ENCODE results near the gene CAPN11.

The CAPN11 gene

DNA sequence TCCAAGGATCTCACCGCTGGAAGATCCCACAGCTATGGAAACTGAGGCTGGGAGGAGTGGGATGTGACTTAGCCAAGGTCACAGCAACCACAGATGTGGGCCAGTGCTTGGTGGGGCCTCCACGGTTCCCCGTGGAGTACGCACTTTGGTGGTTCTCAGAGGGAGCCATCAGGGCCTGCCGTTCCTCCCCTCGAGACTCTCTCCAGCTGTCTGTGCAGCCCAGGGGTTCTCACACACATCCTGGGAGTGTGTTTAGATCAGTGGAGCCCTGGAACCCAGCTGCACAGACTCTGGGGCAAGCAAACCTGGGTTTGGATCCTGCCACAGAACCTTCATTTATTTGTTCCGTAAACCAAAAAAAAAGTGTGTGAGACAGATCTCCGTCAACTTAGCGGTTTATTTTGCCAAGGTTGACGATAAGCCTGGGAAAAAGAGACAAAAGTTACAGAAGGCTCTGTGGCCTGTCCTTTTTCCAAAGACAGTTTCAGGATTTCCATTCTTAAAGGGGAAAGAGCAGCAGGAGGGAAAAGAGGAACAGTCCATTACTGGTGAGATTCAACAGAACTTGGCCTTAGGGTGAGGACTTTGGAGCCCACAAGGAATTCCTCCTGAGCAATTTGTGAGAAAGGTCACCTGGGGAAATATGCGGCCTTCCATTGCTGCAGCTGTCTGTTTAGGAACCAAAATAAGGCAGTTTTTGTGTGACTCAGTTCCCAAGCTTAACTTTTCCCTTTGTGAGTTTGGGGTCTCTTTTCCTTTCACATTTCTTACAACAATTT, 44.5 kb downstream of the CAPN11 start:
- DNase-seq (ENCODE audit: low read depth in 2 of 3, low spot score in 2 of 3) = no peak

DNA sequence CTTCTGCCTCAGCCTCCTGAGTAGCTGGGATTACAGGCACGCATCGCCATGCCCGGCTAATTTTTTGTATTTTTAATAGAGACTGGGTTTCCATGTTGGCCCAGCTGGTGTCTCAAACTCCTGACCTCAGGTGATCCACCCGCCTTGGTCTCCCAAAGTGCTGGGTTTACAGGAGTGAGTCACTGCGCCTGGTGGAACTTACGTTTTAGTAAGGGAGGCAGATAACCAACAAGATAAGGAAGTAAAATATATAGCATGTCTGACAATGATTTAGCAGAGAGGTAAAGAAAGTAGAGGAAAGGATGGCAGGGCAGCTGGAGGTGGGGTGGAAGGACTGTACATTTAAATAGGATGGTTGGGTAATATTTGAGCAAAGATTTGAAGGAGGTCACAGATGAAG, 45.3 kb downstream of the CAPN11 start:
- no peak for DNase-seq (ENCODE audit: low read depth in 2 of 3, low spot score in 2 of 3)

DNA sequence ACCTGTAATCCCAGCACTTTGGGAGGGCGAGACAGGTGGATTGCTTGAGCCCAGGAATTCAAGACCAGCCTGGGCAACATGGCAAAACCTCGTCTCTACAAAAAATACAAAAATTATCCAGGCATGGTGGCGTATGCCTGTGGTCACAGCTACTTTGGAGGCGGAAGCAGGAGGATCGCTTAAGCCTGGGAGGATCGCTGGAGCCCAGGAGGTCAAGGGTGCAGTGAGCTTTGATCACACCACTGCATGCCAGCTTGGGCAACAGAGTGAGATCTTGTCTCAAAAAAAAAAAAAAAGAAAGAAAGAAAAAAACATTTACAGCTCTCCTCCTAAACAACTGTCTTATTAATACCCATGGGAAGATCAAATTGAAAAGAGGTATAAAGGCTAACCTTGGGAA, 49.3 kb downstream of the CAPN11 start:
- no peak for DNase-seq (ENCODE audit: low read depth in 2 of 3, low spot score in 2 of 3)

DNA sequence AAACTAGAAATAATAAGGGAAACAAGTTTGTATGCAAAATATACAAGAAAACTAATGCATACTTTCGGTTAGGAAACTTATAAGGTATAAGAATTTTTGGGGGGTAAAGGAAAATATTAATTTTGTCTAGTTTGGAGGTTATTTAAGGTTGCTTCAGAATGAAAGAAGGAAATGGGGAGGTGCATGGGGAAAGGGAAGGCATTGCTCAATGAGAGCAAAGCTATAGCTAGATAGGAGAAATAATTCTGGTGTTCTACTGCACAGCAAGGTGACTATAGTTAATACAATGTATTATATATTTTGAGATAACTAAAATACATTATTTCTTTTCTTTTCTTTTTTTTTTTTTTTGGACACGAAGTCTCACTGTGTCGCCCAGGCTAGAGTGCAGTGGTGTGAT, 52.7 kb downstream of the CAPN11 start:
- no peak for DNase-seq (ENCODE audit: low read depth in 2 of 3, low spot score in 2 of 3)

DNA sequence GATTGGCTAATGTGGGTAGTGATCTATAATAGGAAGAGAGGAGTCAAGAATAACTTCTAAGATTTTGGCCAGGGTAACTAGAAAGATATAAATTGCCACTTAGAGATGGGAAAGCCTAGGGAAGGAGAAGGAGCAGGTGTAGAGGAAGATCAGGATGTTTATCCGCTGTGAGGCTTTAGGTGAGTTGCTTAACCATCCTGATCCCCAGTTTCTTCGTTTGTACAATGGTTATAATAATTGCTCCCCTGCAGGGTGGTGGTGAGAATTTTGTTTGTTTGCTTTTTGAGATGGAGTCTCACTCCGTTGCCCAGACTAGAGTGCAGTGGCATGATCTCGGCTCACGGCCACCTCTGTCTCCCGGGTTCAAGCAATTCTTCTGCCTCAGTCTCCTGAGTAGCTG, 55.7 kb downstream of the CAPN11 start:
- DNase-seq (ENCODE audit: low read depth in 2 of 3, low spot score in 2 of 3) = no peak

DNA sequence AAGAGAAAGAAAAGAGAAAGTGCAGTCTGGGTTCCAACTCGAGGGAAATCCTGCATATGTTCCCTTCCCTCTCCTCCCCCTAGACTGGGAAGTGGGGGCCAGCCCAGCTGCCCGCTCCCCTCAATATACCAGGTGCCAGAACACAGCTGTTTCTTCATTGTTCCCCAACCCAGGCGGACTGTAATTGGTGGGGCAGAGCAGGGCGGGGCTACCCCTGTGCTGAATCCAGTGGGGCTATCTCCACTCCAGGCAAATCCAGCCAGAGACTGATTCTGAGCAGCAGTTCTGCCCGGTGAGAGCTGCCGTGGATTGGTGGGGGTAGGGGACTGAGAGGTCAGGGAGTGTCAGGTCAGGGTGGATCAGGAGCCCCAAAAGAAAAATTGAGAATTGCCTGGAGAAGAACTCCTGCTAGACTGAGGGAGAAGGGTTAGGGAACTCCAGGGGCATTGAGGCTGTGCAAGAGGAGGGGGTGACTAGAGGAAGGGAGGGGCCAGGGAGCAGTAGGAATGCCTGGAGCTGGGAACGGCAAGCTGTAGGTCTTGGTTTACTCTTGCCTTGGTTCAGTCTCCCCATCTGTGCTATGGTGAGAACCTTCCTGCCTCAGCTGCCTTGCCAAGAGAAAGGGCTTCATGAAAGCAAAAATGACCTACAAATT, 58.2 kb downstream of the CAPN11 start, which contains the start of gene MYMX:
Gene MYMX, plus strand, starts transcription at position 250 of the 655 bp plus-strand sequence. CDS start 546 bp downstream, outside the sequence.
- DNase-seq (ENCODE audit: low read depth in 2 of 3, low spot score in 2 of 3) = no peak

DNA sequence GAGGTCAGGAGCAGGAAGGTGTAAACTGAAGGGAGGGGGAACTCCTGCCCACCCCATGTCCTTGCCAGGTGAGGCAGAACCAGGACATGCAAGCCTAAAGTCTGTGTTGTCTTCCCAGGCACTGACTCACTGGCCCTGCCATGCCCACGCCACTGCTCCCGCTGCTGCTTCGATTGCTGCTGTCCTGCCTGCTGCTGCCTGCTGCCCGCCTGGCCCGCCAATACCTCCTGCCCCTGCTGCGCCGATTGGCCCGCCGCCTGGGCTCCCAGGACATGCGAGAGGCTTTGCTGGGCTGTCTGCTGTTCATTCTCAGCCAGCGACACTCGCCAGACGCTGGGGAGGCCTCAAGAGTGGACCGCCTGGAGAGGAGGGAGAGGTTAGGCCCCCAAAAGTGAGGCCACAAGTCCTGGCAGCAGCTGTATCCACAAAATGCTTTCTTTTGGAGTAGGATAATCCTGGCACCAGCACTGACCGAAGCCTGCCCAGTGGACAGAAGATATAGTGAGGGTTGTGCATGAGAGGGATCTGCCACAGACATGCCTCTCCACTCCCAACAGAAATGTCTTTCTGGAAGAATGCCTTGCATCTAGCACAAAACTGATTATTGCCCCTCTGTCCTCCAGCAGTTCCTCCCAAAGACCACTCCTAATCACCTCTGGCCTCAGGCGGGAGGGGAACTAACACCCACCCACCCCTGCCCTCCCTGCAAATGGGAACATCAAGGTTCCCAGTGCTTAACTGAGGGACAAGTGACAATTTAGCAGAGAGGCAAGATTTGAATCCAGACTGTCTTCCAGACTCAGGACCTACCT, 58.9 kb downstream of the CAPN11 start:
- DNase-seq (ENCODE audit: low read depth in 2 of 3, low spot score in 2 of 3) = no peak

DNA sequence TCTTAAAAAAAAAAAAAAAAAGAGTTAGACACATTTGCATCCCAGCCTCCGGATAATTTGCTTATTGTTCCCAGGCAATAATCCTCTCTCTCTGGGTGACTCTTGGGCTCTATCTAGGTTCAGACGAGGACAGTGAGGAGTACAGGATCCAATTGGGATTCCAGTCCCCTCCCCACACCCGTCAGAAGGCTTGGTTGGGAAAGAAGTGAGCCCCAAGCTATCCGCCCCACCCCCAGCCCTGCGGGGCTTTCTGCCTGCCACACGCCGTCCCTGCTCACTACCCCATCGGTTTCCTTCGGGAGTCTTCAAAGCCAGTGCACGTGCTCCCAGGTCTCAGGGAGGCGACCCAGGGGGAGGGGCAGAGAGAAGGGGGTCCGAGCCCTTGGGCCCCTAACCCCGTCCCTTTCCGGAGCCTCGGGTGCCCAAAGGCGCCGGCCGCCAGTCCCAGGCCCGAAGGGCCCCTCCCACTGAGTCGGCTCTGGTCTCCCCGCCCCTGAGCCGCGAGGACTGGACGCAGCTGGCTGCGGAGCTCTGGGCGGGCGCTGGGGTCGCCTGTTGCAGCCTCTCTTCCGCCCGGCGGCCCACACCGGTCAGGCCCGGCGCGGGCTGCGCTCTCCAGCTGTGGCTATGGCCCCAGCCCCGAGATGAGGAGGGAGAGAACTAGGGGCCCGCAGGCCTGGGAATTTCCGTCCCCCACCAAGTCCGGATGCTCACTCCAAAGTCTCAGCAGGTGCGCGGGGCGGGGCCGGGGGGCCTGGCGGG, 60.6 kb downstream of the CAPN11 start:
- no peak for DNase-seq (ENCODE audit: low read depth in 2 of 3, low spot score in 2 of 3)

DNA sequence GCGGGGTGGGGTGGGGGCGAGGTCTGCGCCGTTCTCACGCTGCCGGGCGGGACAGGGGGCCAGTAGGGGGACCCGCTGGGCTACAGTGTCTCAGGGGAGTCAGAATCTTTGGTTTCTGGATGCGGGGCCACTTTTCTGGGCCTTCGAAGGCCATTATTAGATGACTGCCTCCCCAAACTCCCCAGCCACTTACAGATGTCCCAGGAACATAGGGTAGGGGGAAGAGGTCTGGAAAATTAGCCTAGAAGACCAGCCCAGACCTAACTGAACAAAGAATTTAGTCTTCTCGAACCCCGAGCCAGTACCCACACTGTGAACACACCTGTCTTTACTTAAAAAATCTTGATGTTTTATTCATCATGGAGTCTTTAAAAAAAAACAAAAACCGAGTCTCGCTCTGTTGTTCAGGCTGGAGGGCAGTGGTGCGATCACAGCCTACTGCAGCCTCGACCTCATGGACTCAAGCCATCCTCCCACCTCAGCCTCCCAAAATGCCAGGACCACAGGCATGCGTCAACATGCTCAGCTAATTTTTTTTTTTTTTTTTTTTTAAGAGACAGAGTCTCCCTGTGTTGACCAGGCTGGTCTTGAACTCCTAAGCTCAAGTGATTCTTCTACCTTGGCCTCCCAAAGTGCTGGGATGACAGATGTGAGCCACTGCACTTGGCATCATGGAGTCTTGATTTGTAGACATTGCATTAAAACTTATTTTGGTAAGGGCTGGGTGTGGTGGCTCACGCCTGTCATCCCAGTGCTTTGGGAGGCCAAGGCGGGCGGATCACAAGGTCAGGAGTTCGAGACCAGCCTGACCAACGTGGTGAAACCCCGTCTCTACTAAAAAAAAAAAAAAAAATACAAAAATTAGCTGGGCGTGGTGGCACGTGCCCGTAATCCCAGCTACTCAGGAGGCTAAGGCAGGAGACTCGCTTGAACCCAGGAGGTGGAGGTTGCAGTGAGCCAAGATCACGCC, 61.5 kb downstream of the CAPN11 start:
- DNase-seq (ENCODE audit: low read depth in 2 of 3, low spot score in 2 of 3) = no peak

DNA sequence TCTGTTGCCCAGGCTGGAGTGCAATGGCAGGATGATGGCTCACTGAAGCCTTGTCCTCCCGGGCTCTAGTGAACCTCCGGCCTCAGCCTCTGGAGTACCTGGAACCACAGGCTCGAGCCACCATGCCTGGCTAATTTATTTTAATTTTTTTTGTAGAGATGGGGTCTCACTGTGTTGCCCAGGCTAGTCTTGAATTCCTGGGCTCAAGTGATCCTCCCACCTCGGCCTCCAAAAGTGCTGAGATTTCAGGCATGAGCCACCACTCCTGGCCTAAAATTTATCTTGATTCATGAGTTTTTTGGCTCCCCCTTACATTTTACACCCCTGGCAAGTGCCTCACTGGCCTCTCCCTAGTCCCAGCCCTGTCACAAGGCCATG, 62.3 kb downstream of the CAPN11 start:
- no peak for DNase-seq (ENCODE audit: low read depth in 2 of 3, low spot score in 2 of 3)

DNA sequence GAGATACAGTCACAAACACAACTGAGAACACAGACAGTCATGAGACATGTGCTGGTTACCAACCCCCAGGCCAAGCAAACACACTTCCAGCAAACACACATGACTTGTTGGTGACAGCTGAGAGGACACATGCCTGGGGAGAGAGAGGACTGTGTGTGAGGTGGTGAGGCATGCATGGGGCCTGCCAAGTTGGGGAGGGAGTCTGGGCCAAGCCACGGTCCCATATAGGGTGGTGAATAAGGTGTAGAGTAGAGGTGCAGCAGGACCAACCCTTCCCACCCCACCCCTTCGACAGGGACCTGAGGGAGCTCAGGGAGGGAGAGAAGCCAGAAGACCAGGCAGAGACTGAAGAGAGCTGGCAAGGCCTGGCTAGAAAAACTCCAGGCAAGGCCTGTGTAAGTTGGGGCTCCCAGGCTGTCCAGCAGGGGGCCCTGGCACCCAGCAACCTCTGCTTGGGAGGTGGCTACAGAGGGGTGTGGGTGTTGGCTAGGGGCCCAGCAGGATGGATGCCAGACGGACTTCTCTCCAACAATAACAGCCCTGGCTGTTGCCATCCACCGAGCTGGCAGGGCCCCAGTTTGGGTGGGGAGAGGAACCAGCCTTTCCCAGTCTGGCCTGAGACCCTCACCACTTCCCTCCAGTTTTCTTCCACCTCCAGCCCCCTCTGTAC, 62.8 kb downstream of the CAPN11 start:
- no peak for DNase-seq (ENCODE audit: low read depth in 2 of 3, low spot score in 2 of 3)

DNA sequence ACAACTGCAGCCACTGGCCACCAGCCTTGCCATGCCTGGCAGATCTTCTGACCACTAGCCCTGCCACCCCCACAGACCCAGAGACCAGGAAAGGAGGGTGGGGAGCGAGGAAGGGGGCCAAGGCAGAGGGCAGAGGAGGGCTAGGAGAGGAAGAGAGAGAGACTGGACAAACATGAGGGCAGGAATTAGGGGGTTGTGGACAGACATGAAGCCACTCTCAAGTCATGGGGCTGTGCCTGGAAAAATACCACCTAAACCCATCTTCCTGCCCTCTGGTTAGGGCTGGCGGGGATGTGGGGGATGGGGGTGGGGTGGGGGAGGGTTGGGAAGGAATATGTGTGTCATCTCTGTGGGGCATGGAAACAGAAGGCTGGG, 63.3 kb downstream of the CAPN11 start:
- no peak for DNase-seq (ENCODE audit: low read depth in 2 of 3, low spot score in 2 of 3)

DNA sequence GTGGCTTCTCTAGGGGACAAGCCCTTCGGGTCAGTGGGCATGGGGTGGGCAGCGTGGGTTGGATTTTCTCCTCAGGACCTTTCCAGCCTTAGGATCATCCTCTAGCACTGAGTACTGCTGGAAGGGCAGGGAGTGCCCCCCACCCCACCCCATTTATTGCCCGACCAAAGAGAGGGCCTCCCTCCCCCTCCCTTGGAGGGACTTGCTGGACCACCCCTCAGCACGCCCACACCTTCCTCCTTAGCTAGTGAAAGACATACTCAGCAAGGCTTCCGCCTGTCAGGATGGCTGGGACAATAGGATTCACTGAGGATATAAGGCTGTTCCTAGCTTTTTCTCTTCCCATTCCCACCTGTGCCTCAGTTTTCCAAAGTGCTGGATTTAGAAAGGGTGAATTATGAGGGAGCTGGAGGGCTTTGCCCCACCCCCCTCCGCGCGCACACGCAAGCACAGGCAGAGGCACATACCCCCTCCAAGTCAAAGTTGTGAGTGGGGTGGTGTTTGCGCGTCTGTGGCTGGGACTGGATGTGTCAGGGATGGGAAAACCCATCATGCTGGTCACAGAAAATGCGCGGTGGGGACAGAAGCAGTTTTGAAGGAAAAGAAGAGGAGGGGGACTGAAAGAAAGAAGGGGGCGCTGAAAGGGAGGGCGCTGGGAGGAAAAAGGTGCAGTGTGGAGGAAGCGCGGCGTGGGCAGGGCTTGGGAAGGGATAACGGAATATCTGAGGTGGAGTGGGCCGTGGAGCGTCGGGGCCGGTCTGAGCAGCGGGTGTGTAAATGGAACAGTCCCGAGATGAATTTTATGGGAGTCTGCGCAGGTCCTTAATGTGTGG, 64.1 kb downstream of the CAPN11 start:
- DNase-seq (ENCODE audit: low read depth in 2 of 3, low spot score in 2 of 3) = no peak

DNA sequence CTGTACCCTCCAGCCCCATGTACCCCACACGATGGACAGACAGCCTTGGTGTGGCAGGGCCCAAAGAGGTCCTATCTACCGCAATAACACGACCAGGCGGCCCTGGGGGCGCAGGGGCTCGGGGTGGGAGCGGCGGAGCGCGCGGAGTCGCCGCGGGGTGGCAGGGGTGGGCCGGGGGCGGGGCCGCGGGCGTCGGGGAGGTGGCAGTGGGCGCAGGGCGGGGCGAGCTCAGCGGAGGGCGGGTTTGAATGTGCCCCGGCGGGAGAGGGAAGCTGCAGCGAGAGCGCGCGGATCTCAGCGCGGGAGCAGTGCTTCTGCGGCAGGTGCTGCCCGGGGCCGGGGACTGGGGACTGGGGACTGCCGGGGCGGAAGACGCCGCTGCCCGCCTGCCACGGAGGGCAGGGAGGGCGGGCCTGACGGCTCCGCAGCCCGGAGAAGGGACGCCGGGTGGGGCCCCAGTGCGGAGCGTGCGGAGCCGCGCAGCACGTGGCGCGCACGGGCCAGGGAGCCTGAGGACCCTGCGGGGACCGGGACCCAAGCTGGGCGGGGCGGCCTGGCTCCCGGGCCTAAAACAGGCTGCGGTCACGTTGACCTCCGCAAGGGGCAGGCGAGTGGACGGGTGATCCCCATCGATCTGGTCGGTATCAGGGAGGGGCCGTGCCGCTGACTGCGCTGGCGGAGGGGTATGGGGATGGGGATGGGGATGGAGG, 64.9 kb downstream of the CAPN11 start, which contains the start of gene SLC29A1:
Gene SLC29A1, plus strand, starts transcription at position 277 of the 710 bp plus-strand sequence. CDS start 3,719 bp downstream, outside the sequence.
- DNase-seq (ENCODE audit: low read depth in 2 of 3, low spot score in 2 of 3) = peak; percentile 66 to 78 (median 70)

DNA sequence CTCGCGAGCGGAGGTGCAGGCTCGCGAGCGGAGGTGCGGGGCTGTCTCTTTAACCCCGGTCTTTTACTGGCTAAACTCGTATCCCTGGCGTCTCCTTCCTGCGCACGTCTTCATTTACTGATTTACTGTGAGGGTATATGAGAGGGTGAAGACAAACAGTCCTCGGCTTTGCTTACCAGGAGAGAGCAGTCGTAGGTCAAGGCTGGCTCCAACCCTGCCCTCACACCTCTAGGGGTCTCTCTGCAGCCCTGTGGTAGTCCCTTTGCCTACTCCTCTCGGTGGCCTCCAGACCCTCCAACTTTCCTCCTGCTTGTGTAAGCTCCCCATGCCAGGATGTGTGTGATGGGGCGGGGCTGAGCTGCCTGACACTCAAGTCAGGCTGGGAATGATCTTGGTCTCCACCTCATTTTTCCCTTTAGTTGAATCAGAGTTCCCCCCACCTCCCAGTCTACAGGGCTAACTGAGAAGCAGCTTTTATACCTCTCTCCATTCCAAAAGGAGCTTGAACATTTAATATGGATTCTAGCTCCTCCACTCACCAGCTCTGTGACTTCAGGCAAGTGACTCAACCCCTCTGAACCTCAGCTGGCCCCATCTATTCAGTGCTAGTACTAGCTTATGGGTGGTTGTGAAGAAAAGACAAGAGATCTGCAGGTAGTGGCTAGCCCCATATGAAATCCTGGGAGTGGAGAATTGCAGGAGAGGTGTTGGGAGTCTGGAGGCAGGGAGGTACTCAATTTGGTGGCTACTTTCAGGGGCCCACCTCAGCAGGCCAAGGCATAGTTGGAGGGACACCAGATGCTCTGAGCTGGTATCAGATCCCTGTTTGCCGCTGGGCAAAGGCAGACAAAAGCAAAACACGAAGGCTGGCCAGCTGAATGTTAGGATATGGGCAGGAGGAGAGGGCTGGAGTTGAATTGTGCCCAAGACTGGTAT, 65.7 kb downstream of the CAPN11 start:
- no peak for DNase-seq (ENCODE audit: low read depth in 2 of 3, low spot score in 2 of 3)

DNA sequence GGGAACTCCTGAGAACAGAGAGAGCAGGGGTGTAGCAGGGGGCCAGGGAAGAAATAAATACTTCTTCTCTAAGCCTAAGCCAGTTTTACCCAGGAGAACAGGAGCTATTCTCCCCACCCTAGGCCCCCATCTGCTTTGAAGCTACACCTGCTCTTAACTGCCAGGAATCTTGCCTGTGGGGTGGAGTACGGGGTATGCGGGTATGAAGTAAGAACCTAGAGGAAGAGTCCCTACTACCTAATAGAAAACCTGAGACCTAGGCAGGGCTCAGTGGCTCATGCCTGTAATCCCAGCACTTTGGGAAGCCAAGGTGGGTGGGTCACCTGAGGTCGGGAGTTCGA, 66.3 kb downstream of the CAPN11 start:
- no peak for DNase-seq (ENCODE audit: low read depth in 2 of 3, low spot score in 2 of 3)
